GM12891 (cell line): ENCODE measurements around the gene LYRM4.
A peak's percentile ranks its signal among the peaks of the same experiment; 100 is the strongest.

Experiments
- DNase-seq: peaks from one replicate; pipeline ENCODE4 v3.0.0; 2011; ENCODE audit warnings: low spot score; ENCODE audit not compliant: insufficient read length
- FAIRE-seq: peaks from 2 replicates; lab custom pipeline; 2011; peaks lifted over from hg19 to GRCh38; lab: Jason Lieb, UNC
- PAX5 ChIP-seq: IDR thresholded peaks from 2 replicates; pipeline ENCODE4 v1.6.1; 2011; ENCODE audit warnings: low read length, moderate library complexity, mild to moderate bottlenecking; ENCODE audit not compliant: insufficient read depth, severe bottlenecking
- POLR2A ChIP-seq: IDR thresholded peaks from 2 replicates; pipeline ENCODE4 v1.6.1; 2011; ENCODE audit warnings: low read depth, low read length, control low read depth
- POLR2AphosphoS5 ChIP-seq: IDR thresholded peaks from 2 replicates; pipeline ENCODE4 v1.6.1; 2011; ENCODE audit warnings: low read depth, low read length, control low read depth
- POU2F2 ChIP-seq: IDR thresholded peaks from 2 replicates; pipeline ENCODE4 v1.6.1; 2011; ENCODE audit warnings: low read depth, mild to moderate bottlenecking, control low read depth, low read length, moderate library complexity
- SPI1 ChIP-seq: IDR thresholded peaks from 2 replicates; pipeline ENCODE4 v1.6.1; 2011; ENCODE audit warnings: low read depth, low read length, control low read depth
- TAF1 ChIP-seq: IDR thresholded peaks from 2 replicates; pipeline ENCODE4 v1.6.1; 2011; ENCODE audit warnings: low read depth, low read length, control low read depth

Gene LYRM4

DNA sequence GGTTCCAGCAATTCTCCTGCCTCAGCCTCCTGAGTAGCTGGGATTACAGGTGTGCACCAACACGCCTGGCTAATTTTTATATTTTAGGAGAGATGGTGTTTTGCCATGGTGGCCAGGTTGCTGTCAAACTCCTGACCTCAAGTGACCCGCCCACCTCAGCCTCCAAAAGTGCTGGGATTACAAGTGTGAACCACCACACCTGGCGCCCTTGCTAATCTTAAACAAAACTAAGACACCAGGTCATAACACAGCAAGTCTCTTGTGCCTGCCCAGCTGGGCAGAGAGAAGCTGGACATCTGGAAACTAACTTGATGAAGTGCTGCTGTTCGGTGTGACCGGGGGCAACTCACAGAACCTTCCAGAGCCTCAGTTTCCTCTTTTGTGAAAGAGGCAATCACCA is 107.6 kb downstream of the LYRM4 start:
- DNase-seq = no peak
- TF ChIP-seq POU2F2 (no peak), TAF1 (no peak), SPI1 (no peak), POLR2AphosphoS5 (no peak), POLR2A (no peak), PAX5 (no peak)
- no peak for FAIRE-seq

DNA sequence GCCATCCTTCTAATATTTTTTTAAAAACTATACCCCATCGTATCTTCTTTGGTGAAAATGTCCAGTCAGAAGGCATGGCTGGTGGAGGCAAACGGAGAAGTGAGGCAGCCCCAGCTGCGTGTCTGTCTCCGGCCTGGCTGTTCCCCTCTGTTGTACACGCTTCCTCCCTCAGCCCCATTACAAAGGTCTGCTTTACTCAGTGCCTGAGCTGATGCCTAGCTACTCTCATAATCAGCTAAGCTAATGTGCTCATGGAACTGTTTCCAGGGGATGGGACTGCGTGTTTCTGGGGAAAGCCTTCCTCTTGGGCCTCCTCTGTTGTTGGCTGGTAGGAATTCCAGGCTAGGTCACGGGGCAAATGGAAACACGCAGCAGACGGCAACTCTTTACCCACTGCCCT is 108.3 kb downstream of the LYRM4 start:
- TF ChIP-seq SPI1 = 0 out of 2 replicates have a peak, but pooled peaks have one; percentile 8
- TF ChIP-seq POLR2AphosphoS5 = no peak
- FAIRE-seq = peak; percentile 57
- no peak for DNase-seq

DNA sequence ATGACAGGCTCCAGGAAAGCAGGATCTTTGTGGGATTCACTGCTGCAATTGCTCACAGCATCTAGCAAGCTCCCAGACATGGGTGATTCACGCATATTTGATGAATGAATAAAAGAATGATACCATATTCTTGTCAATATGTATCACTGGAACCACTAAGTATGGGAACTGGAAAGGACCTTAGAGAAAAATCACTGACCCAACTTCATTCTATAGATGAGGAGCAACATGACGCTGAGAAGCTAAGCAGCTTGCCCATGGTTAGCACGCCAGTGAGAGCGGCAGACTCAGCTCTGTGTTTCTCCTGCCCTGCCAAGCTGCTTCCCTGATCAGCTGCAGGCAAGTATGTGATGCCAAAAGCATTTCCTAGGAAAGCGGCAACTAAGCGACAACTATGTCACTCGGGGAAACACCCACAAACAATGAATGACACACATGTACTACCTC is 108.8 kb downstream of the LYRM4 start:
- TF ChIP-seq PAX5 (no peak), POLR2AphosphoS5 (no peak), POLR2A (no peak), TAF1 (no peak), SPI1 (no peak), POU2F2 (no peak)
- no peak for DNase-seq
- no peak for FAIRE-seq

DNA sequence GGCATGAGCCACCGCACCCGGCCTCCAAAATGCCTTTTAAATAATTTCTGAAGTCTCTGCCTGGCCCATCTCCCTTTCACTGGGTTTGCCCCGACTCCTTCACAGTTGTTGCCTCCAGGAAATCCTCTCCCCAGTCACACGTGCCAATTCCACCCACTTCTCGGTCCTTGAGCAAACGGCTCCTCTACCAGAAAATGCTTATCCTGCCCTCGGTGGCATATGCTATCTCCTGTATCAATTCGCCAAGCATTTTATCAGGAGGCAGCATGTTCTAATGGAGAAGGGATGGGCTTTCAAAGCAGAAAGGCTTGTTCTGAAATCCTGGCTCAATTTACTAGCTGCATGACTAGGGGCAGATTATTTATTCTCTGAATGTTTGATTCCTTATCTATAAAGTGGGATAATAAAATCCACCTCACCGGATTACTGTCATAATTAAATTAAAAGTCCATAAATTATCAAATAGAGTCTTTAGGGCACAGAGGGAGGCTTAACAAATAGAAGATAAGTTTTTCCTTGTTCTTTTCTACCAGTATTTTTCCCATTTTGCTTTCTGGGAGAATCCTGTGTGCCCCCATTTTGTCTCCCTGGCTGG is 109.3 kb downstream of the LYRM4 start:
- FAIRE-seq (no peak), DNase-seq (no peak)
- no peak for TF ChIP-seq POU2F2
- TF ChIP-seq SPI1 = no peak
- TF ChIP-seq POLR2A = no peak
- TF ChIP-seq PAX5 = no peak
- no peak for TF ChIP-seq POLR2AphosphoS5
- TF ChIP-seq TAF1 = no peak

DNA sequence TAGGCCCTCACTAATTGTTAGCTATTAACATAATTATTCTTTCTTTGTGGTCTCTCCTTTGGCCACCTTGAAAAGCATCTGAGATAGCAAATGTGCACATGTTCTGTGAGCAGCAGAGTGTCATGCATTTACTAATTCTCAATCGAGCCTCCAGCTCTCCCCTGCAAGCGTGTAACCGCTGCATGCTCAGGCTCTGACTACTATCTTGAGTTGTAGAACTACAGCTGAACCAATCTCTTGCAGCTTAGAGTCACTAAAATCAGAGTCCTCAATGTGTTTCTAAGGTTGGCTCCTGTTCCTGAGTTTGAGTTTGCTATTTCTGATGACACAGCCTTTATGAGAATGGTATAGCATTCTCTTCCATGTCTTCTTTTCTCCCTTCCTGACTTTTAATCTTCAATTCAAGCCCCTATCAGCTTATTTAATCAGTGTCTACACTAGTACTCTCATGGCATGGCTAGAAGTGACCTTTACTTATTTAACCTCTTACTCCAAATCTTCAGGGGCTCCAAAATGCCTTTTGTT is 110.1 kb downstream of the LYRM4 start:
- DNase-seq (no peak), FAIRE-seq (no peak)

DNA sequence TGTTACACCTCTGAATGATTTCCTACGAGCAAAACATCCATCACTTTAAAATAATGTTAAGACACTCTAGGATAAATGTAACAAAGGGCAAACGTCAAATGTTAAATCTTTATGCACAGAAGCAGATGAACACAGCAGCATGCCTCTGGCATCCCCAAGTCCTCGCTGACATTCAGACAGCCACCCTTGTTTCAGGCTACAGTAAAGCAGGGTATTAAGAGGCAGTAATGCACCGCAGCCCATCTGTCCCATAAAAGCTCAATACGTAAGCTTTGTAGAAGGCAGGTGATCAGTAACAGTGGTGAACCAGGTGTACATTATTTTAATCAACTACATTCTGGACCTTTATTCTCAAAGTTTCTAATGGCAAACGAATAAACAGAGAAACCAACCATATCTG is 110.9 kb downstream of the LYRM4 start:
- no peak for DNase-seq
- TF ChIP-seq POLR2AphosphoS5 (no peak), TAF1 (no peak), POU2F2 (no peak), PAX5 (no peak), SPI1 (no peak), POLR2A (no peak)
- peak; percentile 51 for FAIRE-seq

More for the DNA sequence above, 110.1 kb downstream of the LYRM4 start:
- no peak for TF ChIP-seq POU2F2
- no peak for TF ChIP-seq TAF1
- no peak for TF ChIP-seq PAX5
- TF ChIP-seq SPI1 = no peak
- no peak for TF ChIP-seq POLR2A
- no peak for TF ChIP-seq POLR2AphosphoS5

DNA sequence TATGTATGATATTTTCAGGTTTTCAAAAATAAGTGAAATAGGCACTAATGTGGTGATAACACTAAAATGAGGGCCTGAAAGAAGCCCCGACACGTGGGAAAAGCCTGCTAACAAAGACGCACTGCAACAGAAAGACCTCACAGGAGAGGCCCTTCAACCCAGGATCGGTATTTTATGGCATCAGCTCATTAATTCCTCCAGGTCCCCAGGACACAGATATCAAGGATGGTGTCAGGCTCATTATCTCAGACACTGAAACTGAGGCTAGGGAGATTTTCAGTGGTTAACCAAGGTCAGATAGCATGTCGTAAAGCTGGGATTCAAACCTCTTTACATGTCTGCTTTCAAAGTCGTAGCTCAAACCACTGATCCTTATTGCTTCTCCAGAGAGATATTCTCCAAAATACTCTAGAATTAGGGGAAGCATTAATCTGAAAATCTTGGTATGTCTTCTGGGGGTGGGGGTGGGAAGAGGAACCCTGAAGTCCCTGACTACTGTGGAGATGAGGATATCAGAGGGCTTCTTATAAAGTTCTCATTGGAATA is 111.5 kb downstream of the LYRM4 start:
- TF ChIP-seq POLR2AphosphoS5 (no peak), POU2F2 (no peak), POLR2A (no peak)
- DNase-seq = no peak
- FAIRE-seq = no peak

DNA sequence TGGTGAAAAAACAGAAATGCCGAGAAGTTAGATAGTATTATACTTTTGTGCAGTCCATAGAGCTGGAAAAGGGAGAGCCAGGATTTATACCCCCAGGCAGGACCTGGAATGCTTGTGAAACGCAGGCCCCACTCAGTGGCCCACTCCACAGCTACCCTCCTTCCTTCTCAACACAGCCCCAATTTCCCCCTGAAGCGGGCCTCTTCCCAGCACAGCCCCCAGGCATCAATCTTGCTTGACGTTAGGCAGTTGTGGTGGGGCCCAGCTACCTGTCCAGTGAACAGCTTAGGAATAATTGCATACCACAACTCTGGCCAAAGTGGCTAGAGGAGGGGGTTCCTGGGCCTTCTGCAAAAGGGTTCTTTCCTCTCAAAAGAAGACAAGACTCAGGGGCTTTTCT is 114.4 kb downstream of the LYRM4 start:
- DNase-seq (no peak), FAIRE-seq (no peak)
- TF ChIP-seq SPI1 = no peak
- TF ChIP-seq PAX5 = no peak
- no peak for TF ChIP-seq POU2F2
- TF ChIP-seq TAF1 = no peak
- TF ChIP-seq POLR2AphosphoS5 = no peak
- no peak for TF ChIP-seq POLR2A

DNA sequence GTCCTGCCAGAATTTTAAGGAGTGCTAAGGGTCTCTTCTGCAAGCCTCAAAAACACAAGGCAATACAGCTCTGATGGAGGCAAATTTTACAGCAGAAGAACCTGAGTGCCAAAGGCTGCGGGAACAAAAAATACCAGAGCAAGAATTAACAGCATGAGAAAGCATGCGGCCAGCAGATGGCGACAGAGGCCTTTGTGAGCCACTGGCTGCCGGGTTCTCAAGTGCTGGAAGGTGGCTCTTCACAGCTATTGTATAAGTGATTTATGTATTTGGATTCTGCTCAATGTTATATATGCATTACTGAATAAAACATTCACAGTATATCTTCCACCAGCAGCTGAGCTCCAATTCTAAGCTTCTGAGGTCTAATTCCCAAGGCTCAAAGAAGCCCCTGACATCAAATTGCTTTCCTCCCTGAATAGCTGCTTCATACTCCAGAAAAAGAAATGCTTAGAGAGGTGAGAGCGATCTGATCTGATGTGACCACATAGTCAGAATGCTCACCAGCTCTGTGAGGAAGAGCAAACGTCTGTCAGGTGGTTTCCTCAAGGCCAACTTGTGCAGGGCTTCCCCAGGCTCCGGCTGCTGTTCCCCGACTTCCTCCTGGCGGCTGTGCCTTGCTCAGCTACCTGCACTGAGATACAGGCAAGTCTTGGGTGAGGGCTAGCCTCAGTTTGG is 117.0 kb downstream of the LYRM4 start:
- no peak for TF ChIP-seq POLR2AphosphoS5
- TF ChIP-seq SPI1 = no peak
- DNase-seq (peak; percentile 49), FAIRE-seq (peak; percentile 50)

DNA sequence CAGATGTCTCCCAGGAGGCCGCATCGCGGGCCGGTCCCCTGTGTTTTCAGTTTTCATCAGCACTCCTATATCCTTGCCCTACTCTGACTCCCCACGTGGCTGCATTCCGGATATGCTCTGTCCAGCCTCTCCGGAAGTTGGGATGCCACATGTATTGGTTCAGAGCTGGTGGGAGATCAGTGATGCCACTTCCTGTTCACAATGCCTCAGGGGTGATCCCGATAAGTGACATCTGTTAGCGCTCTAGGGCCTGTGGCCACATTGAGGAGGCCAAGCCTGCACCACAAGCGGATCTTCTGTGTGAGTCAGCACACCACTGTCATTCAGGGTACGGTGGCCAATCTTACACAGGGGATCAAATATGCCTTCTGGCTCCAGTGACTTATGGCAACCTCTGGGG is 117.8 kb downstream of the LYRM4 start:
- TF ChIP-seq POLR2A = no peak
- no peak for TF ChIP-seq TAF1
- TF ChIP-seq POU2F2 = no peak
- no peak for TF ChIP-seq SPI1
- TF ChIP-seq PAX5 = no peak
- no peak for TF ChIP-seq POLR2AphosphoS5
- no peak for DNase-seq
- FAIRE-seq = no peak

DNA sequence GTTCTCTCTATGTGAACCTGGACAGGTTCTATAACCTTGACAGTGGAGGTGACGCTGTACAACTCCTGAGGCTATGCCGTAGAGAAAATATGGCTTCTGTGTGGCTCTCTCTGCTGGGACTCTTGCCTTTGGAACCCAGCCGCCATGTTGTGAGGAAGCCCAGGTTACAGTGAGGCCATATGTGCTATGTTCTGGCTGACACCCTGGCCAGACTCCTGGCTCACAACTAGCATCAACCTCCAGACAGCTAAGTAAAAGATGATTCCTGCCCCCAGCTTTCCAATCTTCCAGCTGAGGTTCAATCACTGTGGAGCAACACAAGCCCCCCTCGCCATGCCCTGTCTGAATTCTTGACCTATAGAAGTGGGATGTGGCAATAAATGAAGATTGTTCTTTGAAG is 118.6 kb downstream of the LYRM4 start:
- DNase-seq (no peak), FAIRE-seq (no peak)
- no peak for TF ChIP-seq POU2F2
- TF ChIP-seq POLR2AphosphoS5 = no peak
- no peak for TF ChIP-seq TAF1
- TF ChIP-seq POLR2A = no peak
- TF ChIP-seq SPI1 = no peak
- no peak for TF ChIP-seq PAX5
